SIG-M5 treated with dmso at 0.1 percent for 504 hours (cell line): ENCODE data around the gene SPRR2G.
"Not testable (repeated sequence)": the region's sequence is repeated elsewhere in the genome, so short reads cannot be mapped to it uniquely, and the experiment has no call there.

Experiments used
- DNase-seq: peaks from one replicate; lab custom pipeline; 2025; ENCODE audit not compliant: unreplicated experiment; lab: John Stamatoyannopoulos, UW

The SPRR2G gene

DNA sequence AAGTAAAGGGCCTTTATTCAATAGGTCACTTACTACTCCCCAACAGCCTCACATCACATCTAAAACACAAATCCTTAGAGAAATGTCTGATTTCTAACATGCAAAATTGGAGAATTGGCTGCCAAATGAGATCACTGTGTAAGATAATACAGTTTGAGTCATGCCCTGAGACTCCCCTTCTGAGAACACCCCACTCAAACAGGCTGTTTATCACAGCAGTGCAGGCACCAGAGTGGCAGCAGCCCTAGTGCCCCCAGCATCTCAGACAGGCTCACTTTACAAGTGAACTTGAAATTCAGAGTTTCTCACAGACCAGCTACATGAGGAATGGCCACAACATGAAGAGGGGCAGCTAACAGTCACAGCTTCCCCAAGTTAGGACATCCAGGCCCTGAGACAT lies 35.4 kb downstream of the SPRR2G start:
- not testable (repeated sequence) for DNase-seq

DNA sequence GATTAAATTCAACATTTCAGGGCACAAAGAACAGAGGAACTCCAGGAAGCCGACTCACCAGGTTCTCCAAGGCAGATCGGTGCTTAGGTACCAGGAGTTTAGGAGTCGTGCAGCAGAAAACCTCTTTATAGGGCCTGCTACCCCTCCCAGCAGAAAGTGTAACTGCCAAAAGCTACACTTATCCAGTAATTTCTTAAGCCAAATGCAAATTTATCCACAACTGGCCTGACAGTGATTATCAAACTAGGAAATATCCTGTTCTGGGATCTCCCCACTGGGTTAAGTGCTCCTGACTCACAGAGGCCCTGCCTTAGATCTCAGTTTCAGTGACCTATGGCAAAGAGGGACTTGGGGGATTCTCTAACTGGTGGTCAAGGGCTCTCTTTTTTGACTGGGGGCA lies 37.3 kb downstream of the SPRR2G start, which contains the start of gene SPRR2F:
Gene SPRR2F (minus strand): TSS at position 101 of the 400 bp plus-strand sequence. CDS start 783 bp downstream, outside the sequence.
- DNase-seq = no peak

DNA sequence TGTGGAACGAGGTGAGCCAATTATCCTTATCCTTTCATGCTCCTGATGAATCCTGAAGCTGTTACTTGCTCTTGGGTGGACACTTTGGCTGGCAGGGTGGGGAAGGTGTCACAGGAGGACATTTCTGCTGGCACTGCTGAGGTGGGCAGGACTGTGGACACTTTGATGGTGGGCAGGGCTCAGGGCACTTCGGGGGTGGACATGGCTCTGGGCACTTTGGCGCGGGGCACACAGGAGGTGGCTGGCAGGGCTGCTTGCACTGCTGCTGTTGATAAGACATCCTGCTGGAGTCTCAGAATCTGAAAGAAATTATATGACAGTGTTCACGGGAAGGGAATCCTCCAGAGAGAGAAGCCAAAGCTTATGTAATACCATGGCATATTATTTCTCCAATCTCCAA lies 38.2 kb downstream of the SPRR2G start:
- DNase-seq = not testable (repeated sequence)

DNA sequence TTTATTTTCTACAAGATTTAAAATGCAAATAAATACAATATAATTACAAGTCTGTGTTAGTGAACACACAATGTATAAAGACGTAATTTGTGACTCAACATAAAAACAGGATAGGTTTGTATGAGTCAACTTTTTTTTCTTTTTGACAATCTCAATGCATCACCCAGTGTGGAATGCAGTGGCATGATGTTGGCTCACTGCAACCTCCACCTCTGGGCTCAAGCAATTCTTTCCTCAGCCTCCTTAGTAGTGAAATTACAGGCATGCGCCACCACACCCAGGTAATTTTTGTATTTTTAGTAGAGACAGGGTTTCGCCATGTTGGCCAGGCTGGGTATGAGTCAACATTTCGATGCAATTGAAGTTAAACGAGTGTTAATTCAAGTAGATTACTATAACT lies 50.4 kb downstream of the SPRR2G start:
- no peak for DNase-seq
